NCI-H2171 (cell line): Measurements from ENCODE around the gene FGD3.
"Not testable (repeated sequence)": the region's sequence is repeated elsewhere in the genome, so short reads cannot be mapped to it uniquely, and the experiment has no call there.

Experiments
- DNase-seq: peaks from one replicate; lab custom pipeline; 2025; lab: John Stamatoyannopoulos, UW

The FGD3 gene

GRCh38 chr9:92947268-92948037, at the start of gene FGD3:
FGD3 (plus strand) TSS chr9:92947523; CDS start chr9:92976257, 28,734 bp downstream.
- peak; percentile 46 for DNase-seq

DNA sequence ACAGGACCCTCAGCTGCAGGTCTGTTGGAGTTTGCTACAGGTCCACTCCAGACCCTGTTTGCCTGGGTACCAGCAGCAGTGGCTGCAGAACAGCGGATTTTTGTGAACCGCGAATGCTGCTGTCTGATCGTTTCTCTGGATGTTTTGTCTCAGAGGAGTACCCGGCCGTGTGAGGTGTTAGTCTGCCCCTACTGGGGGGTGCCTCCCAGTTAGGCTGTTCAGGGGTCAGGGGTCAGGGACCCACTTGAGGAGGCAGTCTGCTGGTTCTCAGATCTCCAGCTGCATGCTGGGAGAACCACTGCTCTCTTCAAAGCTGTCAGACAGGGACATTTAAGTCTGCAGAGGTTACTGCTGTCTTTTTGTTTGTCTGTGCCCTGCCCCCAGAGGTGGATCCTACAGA, 42.2 kb upstream of the FGD3 start:
- not testable (repeated sequence) for DNase-seq

DNA sequence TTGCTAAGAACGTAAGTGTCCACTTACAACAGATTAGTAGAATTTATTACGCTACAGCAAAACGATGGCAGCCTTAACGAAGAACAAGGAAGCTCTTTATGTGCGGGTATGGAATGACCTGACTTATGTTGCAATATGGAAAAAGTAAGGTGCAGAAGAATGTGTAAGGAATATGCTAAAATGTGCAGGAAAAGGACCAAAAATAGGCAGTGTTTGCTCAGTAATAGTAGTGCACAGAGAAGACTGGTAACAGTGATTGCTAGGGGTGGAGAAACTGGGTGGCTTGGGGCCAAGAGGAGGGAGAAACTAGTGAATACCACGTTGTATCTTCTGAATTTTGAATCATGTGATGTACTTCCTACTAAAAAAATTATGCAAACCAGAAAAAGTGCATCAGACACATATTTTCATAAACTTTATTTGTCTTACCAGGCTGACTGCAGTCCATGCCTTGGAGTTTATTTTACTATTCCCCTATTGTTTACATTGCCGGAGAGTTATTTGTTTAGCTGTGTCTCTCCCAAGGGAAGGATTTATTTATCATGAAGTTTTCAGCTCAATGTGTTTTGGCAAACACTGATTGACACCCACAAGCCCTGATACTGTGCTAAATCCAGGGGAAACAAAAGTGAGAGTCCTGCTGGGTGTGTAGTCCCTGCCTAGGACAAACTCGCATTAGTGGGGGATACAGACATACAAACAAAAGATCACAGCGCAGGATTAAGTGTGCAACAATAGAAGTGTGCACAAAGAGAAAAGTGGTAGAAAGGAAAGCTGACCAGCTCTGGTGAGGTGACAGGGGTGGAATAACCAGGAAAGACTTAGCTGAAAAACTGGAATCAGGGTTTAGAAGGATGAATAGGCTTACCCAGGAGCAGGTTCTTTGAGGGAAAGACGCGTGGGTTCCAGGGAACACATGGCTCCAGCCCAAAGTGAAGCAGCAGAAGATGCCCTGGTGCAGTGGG, 35.5 kb upstream of the FGD3 start:
- DNase-seq: no peak

GRCh38 chr9:92917176-92917800, 30.0 kb upstream of the FGD3 start:
- no peak for DNase-seq

GRCh38 chr9:92920437-92920836, 26.9 kb upstream of the FGD3 start:
- no peak for DNase-seq

- no peak for DNase-seq
Observed at GRCh38 chr9:92931606-92932005, 15.7 kb upstream of the FGD3 start.

DNA sequence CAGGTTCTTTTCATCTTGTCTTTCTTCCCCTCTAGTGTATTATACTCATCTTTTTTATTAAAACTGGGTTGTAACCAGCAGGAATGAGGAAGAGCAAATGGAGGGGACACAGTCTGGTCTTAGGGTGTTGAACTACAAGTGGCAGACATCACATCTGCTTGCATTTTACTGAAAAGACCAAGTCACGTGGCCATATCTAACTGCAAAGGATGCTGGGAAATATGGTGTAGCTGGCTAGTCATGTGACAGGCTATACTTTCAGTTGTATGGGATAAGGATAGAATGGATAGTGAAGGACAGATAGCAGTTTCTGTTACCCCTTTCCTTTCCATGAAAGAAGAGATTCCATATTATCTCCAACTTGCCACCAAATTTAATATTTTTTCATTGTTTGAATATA, 13.0 kb upstream of the FGD3 start:
- DNase-seq: no peak

DNA sequence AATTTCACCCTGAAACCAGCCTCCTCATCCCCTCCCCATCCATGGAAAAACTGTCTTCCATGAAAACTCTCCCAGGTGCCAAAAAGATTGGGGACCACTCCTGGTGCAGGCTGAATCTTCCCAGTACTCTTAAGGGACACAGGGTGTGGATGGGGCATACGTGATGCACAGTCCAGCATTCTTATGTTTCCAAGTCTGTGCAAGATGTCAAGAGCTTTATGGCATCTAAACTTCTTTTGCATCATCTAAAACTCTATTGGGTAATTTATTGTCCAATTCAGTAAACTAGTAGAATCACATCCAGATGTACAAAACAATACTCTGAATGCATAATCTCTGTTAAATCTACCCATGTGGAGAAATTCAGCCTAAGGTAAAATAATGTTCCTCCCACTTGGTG, 9.3 kb upstream of the FGD3 start:
- no peak for DNase-seq

- DNase-seq: no peak
Observed at GRCh38 chr9:92941861-92942260, 5.5 kb upstream of the FGD3 start.

DNA sequence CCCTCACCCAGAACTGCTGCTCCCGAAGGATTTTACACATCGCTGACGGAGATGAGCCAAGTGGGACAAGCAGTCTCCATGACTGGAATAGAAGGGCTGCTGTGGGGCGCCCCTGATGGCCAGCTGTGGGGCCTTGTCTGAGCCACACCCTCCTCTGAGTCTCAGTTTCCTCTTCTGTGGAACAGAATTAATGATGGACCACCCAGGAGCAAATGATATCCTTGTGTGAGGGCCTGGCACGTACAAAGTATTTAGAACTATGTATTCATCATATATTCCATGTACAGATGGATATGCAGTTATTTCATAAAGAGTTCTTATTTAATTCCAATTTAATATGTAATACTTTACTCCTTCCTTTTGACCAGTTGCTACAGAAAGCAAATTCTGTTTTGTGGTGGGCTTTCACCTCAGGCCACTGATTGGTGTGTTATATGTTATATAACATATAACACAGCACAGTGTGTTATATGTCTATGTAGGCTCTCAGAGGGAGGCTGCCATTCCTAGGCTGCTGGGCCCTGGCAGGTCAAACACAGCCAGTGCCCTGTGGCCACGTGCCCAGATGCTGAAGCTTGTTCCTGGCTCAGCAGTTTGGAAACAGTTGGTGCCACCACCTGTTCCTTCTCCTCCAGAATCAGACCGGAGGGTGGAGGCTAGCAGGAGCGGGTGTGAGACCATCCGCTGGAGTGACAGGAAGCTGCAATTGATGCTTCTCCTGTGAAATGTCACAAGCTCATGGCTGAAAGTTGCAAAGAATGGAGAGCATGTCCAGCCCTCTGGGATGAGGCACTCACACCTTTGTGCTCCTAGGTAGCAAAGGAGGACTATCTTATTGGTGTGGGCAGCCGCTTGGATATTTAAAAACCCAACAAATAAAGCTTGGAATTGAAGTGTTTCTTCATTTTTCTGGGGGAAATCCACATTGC, 4.4 kb upstream of the FGD3 start:
- peak; percentile 47 for DNase-seq

DNA sequence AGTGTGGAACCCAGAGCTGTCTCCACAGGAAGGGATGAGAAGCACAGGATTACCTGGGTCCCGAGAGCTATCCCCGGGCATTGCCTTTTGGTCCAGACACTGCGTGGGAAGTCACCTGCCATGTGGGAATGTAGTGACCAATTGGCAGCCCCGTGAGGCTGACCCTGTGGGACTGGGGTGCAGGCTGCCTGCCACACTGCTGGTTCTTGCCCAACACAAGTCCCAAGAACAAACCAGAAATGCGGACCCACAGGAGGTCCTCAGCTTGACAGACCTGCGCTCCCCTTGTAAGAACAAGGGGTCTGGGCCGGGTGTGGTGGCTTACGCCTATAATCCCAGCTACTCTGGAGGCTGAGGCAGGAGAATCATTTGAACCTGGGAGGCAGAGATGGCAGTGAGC, 2.4 kb upstream of the FGD3 start:
- no peak for DNase-seq

GRCh38 chr9:92945796-92946195, 1.5 kb upstream of the FGD3 start:
- DNase-seq: no peak

- DNase-seq: no peak
Observed at GRCh38 chr9:92948038-92948534, 763 bp downstream of the FGD3 start.

- no peak for DNase-seq
Observed at GRCh38 chr9:92948632-92949031, 1.3 kb downstream of the FGD3 start.

DNA sequence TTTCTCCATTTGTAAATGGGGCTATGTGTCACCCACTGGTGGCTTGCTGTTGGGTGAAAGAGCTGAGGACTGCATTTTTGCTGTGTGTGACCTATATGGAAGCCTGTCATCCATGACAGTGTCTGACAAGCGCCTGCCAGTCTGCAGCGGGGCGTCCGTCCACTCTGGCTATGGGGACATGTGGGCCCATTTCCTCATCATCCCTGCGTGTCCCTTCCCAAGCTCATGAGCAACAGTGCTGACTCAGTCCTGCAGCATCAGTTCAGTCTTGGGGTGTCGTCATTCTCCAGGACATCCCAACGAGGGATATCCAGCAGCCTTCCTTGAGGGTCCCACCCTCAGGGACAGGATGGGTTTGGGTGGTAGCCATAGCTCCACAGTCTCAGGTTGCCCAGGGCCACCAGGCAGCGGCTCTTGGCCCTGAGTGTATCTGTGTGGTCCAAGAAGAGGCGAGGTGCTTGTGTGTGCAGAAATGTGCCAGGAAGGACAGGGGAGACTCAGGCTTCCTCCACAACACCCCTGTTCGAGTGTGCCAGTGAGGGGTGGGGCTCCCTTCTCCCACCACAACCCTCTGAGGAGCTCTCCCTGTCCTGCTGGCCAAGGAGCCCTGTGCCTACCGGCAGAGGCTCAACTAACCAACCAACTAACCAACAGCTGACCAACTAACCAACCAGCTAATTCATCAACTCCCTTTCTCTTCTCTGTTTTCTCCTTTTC, 2.1 kb downstream of the FGD3 start:
- DNase-seq: no peak

DNA sequence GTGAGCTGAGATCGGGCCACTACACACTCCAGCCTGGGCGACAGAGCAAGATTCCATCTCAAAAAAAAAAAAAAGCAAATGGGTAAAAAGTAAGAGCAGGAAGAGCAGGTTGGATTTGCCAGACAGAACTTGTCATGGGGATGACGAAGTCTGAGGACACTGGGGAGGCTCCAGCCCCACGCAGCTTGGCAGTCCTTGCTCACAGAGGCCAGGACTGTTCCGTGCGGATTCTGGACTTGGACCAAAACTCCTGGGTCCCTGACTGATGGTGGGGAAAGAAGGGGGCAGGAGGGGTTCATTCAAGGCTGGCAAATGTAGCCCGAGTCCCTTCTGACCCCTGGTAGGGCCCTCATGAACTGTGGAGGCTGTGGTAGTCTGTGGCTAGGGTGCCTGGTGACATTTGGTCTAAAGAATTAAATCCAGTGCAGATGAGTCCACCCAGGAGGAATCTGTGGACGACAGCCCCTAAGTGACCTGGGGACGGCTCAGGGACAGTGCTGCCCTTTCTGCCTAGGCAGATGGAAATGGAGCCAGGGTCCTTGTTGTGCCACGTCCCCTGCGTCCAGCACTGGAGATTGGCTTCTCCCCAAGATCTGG, 3.1 kb downstream of the FGD3 start:
- DNase-seq: no peak

GRCh38 chr9:92952906-92953610, 5.7 kb downstream of the FGD3 start:
- no peak for DNase-seq

GRCh38 chr9:92954049-92954861, 6.9 kb downstream of the FGD3 start:
- no peak for DNase-seq

- no peak for DNase-seq
Observed at GRCh38 chr9:92954886-92955285, 7.6 kb downstream of the FGD3 start.
